GM18499 (cell line): ENCODE measurements around the gene SSBP2.
"Not testable (repeated sequence)": the region's sequence is repeated elsewhere in the genome, so short reads cannot be mapped to it uniquely, and the experiment has no call there.

ENCODE experiments used
- ATAC-seq: cut with Tn5 transposase; IDR thresholded peaks from one replicate; pipeline ENCODE4 v1.9.1; 2021; ENCODE audit warnings: moderate number of reproducible peaks; ENCODE audit not compliant: insufficient read depth, unreplicated experiment

The SSBP2 gene

DNA sequence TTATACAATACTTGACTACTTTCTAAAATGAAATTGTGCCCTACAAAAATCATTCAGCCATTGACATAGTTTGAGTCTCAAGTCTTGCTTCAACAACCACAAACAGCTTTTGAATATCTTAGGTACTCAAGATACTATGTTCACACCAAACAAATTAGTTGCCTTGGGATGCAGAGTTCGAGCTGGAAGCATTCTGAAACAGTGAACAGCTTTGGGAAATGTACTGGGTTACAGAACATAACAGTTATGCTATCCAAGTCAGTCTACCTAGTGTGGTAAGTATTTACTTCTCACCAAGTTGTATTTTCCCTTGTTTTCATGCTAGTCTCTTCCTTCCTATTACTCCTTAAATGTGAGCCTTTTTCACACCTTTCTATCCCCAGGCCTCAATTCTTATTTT lies 143.2 kb downstream of the SSBP2 start:
- ATAC-seq: no peak

DNA sequence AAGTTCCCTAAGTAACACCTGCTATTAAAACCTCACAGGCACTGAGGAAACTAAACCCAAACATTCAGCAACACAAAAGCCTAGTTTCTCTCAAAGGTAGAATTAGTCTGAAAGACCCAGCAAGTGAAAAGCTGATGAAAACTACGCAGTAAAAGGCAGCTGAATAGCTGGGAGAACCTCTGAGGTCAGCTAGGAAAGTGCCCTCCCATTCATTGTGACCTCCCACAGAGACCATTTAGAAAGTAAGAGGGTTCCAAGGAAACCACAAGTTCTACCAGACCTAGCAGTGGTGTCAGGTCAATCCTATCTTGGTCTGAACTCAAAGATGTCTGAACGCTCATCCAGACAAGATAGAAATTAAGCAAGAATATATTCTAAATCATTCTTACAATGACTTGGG lies 144.7 kb downstream of the SSBP2 start:
- no peak for ATAC-seq

DNA sequence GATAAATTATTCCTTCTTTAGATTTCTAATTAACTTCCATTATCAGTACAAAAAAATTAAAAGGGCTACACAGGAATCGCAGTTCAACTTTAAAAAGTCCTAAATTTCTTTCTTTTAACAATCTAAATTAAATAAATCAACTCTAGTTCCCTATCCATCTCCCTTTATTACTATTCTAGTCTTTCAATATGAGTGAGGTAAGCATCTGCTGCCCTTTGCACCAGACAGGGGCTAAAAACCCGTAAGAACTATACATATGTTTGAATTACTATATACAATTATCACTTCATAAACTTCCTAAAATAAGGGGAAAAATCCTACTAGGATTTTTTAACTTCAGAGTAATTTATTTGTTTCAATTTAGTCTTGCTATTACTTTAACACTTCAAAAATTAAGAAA lies 145.6 kb downstream of the SSBP2 start:
- ATAC-seq: no peak

DNA sequence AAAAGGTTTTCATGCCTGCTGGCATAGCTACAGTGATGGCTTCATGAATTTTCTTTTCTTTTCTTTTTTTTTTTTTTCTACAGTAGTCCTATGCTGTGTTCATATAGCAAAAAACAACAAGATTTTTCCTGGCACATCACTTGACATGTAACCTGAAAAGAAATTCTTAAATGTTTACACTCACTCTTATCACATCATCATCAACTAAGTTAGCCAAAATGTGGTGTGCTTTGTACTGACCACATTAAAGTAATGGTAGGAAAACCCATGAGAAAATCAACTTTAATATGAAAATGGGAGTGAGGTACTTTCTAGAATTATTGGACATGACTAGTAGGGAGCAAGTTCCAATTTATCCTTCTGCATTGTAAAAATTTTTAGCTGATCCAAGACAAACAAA lies 146.7 kb downstream of the SSBP2 start:
- ATAC-seq: no peak

DNA sequence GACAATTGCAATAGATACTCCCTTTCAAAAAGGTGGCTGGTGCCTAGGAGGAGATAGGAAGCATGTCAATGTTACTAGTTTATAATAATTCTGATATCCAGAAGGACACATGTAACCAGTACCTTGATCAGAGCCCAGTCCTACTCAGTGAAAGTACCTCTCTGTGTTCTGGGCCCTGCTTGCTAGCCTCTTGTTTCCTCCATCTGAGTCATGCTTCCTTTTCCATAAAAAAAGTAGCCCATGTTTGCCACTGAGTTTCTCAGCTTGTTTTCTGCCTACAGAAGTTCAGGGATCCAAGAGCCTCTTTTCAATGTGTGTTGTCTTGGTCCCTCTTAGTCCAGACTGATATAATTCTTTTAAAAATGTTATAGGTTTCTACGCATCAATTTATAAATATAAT lies 149.0 kb downstream of the SSBP2 start:
- no peak for ATAC-seq

DNA sequence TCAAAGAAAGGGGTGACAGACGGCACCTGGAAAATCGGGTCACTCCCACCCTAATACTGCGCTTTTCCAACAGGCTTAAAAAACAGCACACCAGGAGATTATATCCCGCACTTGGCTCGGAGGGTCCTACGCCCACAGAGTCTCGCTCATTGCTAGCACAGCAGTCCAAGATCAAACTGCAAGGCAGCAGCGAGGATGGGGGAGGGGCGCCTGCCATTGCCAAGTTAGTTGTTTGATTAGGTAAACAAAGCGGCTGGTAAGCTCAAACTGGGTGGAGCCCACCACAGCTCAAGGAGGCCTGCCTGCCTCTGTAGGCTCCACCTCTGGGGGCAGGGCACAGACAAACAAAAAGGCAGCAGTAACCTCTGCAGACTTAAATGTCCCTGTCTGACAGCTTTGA lies 158.8 kb downstream of the SSBP2 start:
- not testable (repeated sequence) for ATAC-seq

DNA sequence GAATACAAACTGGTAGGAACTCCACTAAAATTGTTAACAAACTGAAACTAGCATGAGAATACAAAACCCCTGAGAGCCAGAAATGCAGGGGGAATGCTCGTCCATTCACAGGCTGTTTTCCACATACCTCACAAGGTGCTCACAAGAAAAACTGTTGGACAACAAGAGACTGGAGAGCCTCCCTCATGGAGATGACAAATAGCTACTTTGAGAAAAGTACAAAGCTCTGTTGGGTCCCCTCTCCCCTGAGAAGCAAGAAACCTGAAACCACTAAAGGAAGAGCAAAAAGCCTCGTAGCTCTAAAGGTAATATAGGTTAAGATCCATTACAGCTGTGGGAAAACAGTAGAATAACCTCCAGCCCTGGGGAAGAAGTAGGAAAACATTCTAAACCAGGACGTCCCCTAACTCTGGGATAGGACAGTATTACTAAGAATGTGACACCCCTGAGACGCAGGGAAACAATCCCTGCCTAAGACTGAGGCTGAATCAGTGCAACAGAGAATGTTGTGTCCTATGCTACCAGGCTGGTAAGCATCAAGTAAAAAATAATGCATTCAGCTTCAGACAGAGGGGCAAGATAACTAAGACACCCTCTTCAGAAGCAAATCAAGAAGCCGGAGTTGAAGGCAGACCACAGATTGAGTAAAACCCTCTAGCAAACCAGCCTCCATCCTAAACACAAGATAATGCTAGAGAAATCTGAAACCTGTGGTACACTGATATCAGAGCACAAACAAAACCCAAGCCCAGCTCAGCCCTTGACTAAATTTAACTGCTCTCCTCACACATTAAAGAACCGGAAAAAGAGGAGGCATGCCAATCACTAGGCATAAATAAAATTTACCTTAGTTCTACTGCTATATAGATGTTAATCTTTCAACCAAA lies 160.2 kb downstream of the SSBP2 start:
- no peak for ATAC-seq

DNA sequence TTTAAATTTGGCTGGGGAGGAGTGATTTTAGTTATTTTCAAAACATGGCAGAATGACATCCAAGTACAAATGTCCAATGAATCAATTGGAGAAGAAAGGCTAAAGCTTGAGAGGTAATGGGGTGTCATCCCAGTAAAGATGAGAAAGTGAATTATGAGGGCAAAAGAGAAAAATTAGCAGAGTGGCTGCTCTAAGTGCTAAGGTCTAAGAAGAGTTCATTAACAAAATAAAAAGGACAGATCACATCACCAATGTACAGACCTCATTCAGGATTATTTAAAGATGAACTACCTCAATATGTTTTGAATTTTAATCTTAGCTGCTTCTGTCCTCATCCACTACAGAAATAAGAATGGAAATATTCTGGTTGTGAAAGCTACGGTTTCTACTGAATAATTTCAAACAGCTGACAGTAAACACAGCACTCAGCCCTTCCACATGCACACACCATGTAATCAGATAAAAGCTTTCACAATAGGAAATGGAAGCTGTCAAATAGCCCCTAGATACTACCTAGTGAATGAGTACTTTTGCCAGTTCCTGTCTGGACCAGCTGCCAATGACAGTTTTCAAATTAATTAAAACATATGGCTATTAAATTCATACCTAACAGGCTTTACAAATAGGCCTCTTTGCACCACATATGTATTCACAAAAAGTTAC lies 171.5 kb downstream of the SSBP2 start:
- no peak for ATAC-seq

DNA sequence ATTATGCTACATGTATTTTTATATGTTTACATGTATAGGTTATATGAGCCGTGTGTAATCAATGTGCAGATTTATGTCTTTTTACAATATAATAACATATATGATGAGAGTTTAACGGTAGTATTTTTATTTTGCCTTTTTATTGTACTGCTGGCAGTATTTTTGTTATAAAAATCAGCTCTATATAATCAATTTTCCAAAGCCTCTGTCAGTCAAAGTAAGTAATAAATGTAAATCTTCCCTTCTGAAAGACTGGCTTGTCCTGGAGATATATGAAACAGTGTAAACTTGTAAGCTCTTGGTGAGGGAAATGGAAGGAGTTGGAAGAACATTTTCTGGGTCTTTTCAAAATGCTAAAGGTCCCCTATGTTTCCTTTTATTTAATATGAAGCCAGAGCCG lies 173.8 kb downstream of the SSBP2 start:
- no peak for ATAC-seq

DNA sequence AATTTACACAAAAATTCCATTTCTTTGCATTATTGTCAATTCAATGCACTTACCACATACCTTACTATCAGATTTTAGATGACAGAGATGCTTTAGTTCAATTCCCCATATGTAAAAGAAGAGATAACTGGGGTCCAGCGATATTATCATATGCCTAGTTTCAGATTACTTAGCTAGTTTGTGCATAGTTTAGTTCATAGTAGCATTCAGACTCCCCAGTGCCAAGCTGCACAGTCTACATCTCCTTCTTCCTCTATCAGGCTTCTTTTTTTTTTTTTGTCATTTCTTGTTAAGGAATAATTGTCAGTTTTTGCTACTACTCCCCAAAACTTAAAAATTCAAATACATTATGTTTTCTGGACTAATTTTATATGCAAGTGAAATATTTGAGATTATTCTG lies 175.0 kb downstream of the SSBP2 start:
- ATAC-seq: no peak

DNA sequence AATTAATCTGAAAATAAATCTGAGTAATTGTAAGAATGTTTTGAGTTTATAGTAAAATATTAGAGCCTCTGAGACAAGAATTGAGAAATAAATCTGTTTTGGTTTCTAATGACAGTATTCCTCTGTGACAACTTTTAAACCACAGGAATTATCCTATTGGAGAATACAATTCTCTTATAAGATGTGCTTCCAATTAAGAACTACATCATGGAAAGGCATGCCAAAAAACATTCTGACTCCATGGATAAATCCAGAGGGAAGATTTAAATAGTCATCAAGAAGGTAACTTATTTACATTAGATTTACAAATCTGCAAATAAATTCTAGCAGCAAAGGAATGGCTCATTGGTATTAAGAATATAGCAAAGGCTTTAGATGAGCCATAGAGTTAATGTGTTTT lies 178.7 kb downstream of the SSBP2 start:
- no peak for ATAC-seq

DNA sequence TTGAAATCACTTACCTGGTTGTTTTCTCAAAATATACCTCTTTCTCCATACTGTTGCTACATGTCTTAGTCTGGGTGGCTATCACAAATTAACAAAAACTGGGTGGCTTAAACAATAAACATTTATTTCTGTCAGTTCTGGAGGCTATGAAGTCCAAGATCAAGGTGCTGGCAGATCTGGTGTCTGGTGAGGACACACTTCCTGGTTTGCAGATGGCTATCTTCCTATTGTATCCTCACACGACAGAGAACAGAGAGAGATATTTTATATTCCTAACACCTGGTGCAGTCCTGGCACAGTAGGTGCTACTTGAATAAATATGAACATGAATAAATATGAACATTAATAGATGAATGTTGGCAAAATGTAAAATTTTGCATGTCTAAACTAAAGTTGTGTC lies 192.7 kb downstream of the SSBP2 start:
- no peak for ATAC-seq

DNA sequence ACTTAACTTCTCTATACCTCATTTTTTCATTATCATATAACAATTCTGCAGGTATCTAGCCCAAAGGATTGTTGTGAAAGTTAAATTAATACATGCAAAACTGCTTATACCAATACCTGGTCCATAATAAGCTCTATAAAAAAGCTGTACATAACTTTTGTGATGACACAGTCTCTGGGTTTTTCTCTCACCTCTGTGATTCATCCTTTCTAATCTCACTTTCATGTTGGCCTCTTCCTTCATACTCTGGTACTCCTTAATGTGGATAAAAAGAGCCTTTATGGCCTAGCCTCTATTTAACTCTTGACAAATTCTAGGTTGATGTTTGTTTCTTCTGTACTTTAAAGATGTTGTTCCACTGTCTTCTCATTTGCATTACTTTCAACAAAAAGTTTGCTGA lies 194.1 kb downstream of the SSBP2 start:
- ATAC-seq: no peak

DNA sequence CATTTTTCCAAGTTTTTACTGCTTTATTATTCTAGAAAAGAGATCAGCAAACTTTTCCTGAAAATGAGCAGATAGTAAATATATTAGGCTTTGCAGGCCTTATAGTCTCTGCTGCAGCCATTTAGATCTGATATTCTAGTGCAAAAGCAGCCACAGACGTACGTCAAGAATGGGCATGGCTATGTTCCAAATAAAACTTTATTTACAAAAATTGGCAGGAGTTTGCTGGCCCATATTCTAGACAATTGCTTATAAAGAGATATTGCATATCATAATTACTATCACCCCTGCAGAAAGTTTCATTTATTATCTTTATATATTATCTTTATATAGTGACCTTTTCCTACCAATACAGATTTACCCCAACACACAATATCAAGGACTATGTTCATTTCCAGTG lies 195.0 kb downstream of the SSBP2 start:
- no peak for ATAC-seq

DNA sequence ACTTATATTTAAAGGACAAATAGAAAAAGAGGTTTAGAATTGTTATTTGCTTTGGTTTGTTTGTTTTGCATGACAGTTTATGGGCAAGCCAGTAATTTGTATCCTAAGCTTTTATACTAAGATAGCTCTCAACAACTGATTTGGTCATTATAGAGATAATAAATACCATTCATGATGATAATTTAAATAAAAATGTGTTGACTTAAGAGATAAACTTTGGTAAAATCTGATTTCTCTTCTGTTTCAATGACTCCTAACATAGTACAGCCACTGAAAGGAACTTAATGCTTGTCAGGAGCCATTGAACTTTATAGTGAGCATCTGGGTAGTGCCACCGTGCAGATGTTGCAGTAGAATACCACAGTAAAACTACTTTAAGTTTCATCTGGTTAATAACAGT lies 196.2 kb downstream of the SSBP2 start:
- no peak for ATAC-seq

DNA sequence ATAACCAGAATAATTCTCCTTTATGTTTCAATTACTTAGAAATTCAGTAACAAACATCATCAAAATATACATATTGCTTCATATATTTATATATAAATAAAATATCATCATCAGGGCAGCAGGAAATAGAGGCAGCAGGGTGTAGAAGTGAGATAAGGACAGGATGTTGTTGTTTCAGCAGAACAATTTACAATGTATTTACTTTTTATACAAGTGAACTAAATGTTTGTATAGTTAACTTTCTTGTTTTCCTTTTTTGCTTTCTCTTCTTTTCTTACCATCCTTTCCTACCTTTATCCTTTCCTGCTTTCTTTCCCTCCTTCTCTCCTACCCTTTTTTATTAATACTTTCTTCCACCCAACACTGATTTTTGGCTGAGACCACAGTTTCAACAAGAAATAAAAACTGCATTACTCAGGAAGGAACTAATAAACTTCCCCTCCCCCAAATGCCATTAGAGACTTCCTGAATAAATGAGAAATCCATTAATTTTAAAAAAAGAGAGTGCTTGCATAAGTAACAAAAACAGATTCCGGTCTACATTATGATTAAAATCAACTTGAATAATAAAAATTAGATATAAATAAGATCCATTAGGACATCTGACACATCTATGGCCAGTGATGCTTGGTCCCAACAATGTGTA lies 197.2 kb downstream of the SSBP2 start:
- no peak for ATAC-seq

DNA sequence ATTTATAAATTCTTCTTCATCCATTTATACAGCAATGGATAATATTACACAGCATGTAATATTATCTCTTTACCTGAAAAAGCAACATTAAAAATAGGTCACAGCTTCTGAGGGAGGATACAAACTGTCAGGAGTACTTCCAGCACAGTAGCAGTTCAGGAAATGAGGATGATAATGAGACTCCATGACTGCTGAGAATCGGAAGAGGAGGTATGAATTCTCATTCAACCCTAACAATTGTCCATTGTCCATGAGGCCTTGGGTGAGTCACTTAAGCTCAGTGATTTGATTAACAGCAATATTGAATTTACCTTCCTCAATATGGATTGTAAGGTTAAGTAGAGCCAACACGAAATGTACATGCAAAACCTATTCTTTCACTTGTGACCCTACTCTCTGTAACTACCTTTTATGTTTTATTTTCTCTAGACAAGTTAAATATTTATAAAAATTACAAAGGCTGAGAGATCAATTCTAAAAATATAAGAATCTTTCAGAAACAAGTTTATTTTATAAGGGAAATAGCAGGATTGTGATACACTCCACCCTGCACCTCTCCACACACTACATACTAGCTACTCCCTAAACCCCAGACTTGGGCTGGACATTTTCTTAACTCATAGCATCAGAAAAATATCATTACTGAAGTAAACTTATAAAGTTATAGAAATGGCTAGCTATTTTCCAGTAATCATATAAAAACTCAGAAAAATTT lies 197.9 kb downstream of the SSBP2 start:
- no peak for ATAC-seq

DNA sequence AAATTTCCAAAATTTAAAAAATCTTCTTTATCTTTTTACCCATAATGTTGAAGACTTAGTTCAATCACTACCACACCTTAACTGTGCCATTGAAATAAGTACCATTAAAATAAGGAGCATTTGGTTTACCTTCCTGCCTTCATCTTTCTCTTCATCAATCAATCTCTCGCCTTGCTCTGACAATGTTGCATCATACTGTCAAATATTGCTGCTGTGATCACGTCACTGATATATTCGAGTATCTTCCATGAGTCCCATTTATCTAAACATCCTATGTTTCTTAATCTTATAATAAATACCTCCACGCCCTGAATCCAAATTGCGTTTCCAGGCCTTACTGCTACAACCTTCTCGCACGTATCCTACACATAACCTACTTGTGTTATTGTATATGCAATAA lies 201.8 kb downstream of the SSBP2 start:
- ATAC-seq: no peak

DNA sequence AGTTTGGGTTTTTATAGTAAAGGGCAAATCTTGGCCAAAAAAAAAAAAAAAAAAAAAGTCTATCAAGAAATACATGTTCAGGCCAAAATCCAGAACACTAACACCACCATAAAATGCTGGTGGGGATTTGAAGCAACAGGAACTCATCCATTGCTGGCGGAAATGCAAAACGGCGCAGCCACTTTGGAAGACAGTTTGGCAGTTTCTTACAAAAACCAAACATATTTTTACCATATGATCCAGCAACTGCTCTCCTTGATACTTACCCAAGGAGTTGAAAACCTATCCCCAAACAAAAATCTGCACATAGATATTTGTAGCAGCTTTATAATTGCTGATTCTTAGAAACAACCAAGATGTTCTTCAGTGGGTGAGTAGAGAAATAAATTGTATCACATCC lies 203.9 kb downstream of the SSBP2 start:
- no peak for ATAC-seq

DNA sequence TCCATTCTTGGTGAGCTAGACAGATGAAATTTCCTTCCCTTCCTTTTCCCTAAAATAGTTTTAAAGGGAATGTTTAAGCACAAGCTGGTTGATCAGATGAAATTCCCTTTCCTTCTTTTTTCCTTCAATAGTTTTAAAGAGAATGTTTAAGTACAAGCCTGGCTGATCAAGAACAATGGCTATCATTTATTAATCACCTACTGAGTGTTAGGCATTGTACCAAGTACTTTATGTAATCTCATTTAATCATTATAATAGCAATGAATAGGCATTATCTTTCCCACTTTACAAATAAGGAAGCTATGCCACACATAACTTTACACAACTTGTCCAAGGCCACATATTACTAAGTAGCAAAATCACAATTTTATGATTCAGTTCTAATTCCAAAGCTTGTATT lies 205.0 kb downstream of the SSBP2 start:
- no peak for ATAC-seq
